Endothelial cell of umbilical vein (primary cell): ENCODE data around the gene CFAP61. TPM values are rescaled to one million over a fixed set of nuclear protein-coding genes. Genes with fewer than 3 reads are reported as not detected.

Experiments
- BruUV-seq: library from RNA; stranded (reverse); fragments of 400-500 nt; replicated peaks from 2 replicates; lab custom pipeline; 2021; lab: Mats Ljungman, UMichigan
- CTCF ChIA-PET: fragments of 300-600, 350-600 bp; sonication (Branson Sonifier 250); formaldehyde crosslinking; loops from one replicate; lab custom pipeline; 2021; ENCODE audit warnings: antibody characterized with exemption, inconsistent platforms; lab: Charles Lee
- POLR2A ChIA-PET: fragments of 300-600, 350-600 bp; sonication (Branson Sonifier 250); formaldehyde crosslinking; loops from one replicate; lab custom pipeline; 2021; ENCODE audit warnings: antibody characterized with exemption, inconsistent platforms; lab: Charles Lee
- DNase-seq: peaks from one replicate; pipeline ENCODE4 v3.0.0-alpha.2; 2011; ENCODE audit warnings: low read depth, low spot score
- FAIRE-seq: peaks from 2 replicates; lab custom pipeline; 2011; peaks lifted over from hg19 to GRCh38; lab: Jason Lieb, UNC
- H2AFZ ChIP-seq: 2 replicates; pipeline ENCODE4 v1.6.0; 2012; ENCODE audit warnings: low read depth, low read length, control low read depth, inconsistent platforms
- H3K27ac ChIP-seq: 2 replicates; pipeline ENCODE4 v1.5.1; 2011; ENCODE audit warnings: low read depth, mild to moderate bottlenecking, control low read depth, low read length, moderate library complexity; ENCODE audit not compliant: insufficient read depth
- H3K27me3 ChIP-seq, 2 experiments: 2 replicates each; pipeline versions ENCODE4 v1.6.0 to v1.6.1; 2011; ENCODE audit warnings: low read length in 2 of 2, mixed read lengths in 1 of 2; ENCODE audit not compliant: control insufficient read depth in 2 of 2, insufficient read depth in 2 of 2
- H3K36me3 ChIP-seq, 2 experiments: 2 replicates in 1 of 2; 3 replicates in 1 of 2; pipeline ENCODE4 v1.5.1; 2011; ENCODE audit warnings: low read length in 2 of 2, mild to moderate bottlenecking in 1 of 2, moderate library complexity in 1 of 2; ENCODE audit not compliant: control insufficient read depth in 2 of 2, insufficient read depth in 2 of 2; ENCODE audit errors: extremely low read depth in 1 of 2
- H3K4me1 ChIP-seq: 3 replicates; pipeline ENCODE4 v1.5.1; 2011; ENCODE audit warnings: mild to moderate bottlenecking, low read length; ENCODE audit not compliant: control insufficient read depth, insufficient read depth; ENCODE audit errors: extremely low read depth
- H3K4me2 ChIP-seq: 2 replicates; pipeline ENCODE4 v1.6.1; 2011; ENCODE audit warnings: low read length, control low read depth, mixed read lengths; ENCODE audit not compliant: insufficient read depth
- H3K4me3 ChIP-seq, 3 experiments: fragments of 200-600 bp in 1 of 3; sonication (generic), shearing (Covaris generic) in 1 of 3; replicated peaks in 1 of 3; 2 replicates each; pipeline ENCODE4 v1.5.1; 2011 to 2016; ENCODE audit warnings: control low read depth in 3 of 3, low read length in 3 of 3, mild to moderate bottlenecking in 2 of 3, inconsistent platforms in 1 of 3, low read depth in 1 of 3, moderate library complexity in 1 of 3; ENCODE audit not compliant: insufficient read depth in 1 of 3
- H3K79me2 ChIP-seq: 2 replicates; pipeline ENCODE4 v1.6.0; 2012; ENCODE audit warnings: low read length, inconsistent platforms; ENCODE audit not compliant: control insufficient read depth, insufficient read depth
- H3K9ac ChIP-seq: replicated peaks from 2 replicates; pipeline ENCODE3; 2011; ENCODE audit warnings: low read length, control low read depth; ENCODE audit not compliant: insufficient read depth; ENCODE audit errors: extremely low read depth
- H3K9me1 ChIP-seq: replicated peaks from 3 replicates; pipeline ENCODE4 v1.6.0; 2011; ENCODE audit warnings: mild to moderate bottlenecking, low read length; ENCODE audit not compliant: control insufficient read depth, insufficient read depth; ENCODE audit errors: extremely low read depth
- H3K9me3 ChIP-seq: replicated peaks from 2 replicates; pipeline ENCODE4 v1.5.1; 2012; ENCODE audit warnings: low read length, inconsistent platforms; ENCODE audit not compliant: control insufficient read depth, insufficient read depth
- H4K20me1 ChIP-seq: replicated peaks from 2 replicates; pipeline ENCODE3; 2011; ENCODE audit warnings: mild to moderate bottlenecking, low read length; ENCODE audit not compliant: control insufficient read depth, insufficient read depth; ENCODE audit errors: extremely low read depth
- CTCF ChIP-seq, 2 donors: IDR thresholded peaks; 1 replicate in 1 of 2; 2 replicates in 1 of 2; pipeline ENCODE4 v1.5.1; 2011; ENCODE audit warnings: low read length in 2 of 2, mild to moderate bottlenecking in 2 of 2, moderate library complexity in 2 of 2, control low read depth in 1 of 2, inconsistent platforms in 1 of 2, low read depth in 1 of 2; ENCODE audit not compliant: insufficient read depth in 1 of 2; ENCODE audit errors: extremely low read depth in 1 of 2
- EZH2 ChIP-seq: IDR thresholded peaks from 2 replicates; pipeline ENCODE4 v1.6.1; 2012; ENCODE audit warnings: borderline replicate concordance, low read depth, mild to moderate bottlenecking, moderate library complexity, low read length, inconsistent platforms; ENCODE audit not compliant: severe bottlenecking
- FOS ChIP-seq: IDR thresholded peaks from 2 replicates; pipeline ENCODE4 v1.6.1; 2011; ENCODE audit warnings: mild to moderate bottlenecking, low read length, moderate library complexity, borderline replicate concordance; ENCODE audit not compliant: insufficient read depth
- GATA2 ChIP-seq: IDR thresholded peaks from 2 replicates; pipeline ENCODE4 v1.7.0; 2011; ENCODE audit warnings: low read depth, mild to moderate bottlenecking, moderate library complexity, mixed read lengths, low read length; ENCODE audit not compliant: insufficient read length, insufficient read depth
- JUN ChIP-seq: IDR thresholded peaks from 2 replicates; pipeline ENCODE4 v1.6.1; 2011; ENCODE audit warnings: borderline replicate concordance, low read depth; ENCODE audit not compliant: insufficient read length, insufficient read depth
- MAX ChIP-seq: IDR thresholded peaks from 2 replicates; pipeline ENCODE4 v1.6.1; 2011; ENCODE audit not compliant: insufficient read depth, insufficient read length
- MYC ChIP-seq: IDR thresholded peaks from one replicate; pipeline ENCODE4 v1.6.1; 2011; ENCODE audit warnings: mild to moderate bottlenecking, low read depth, low read length
- POLR2A ChIP-seq: IDR thresholded peaks from 2 replicates; pipeline ENCODE4 v1.6.1; 2012; ENCODE audit warnings: low read depth, mild to moderate bottlenecking, control low read depth, low read length
- POLR2AphosphoS5 ChIP-seq: IDR thresholded peaks from 2 replicates; pipeline ENCODE4 v1.6.1; 2012; ENCODE audit warnings: low read depth, mild to moderate bottlenecking, control low read depth, low read length, moderate library complexity; ENCODE audit not compliant: insufficient read depth
- dilution Hi-C: fragments of 300-500 bp; cut with MboI; formaldehyde crosslinking; loops from one replicate; pipeline ENCODE4 v1.15.0; 2019; ENCODE audit warnings: low sequenced_read_pairs; ENCODE audit not compliant: extremely low pct_ligation_motif_present
- intact Hi-C: fragments of 100-400 bp; cut with micrococcal nuclease; formaldehyde crosslinking; loops from one replicate; pipeline ENCODE4 v1.10.0; 2022
- polyA plus RNA-seq, 4 experiments: library from polyadenylated mRNA; depleted of rRNA in 3 of 4; stranded (reverse) in 3 of 4; unstranded in 1 of 4; fragments of >200 nt; gene quantifications; 2 replicates each; pipeline versions ENCODE4 v1.2.1 to v1.2.3, GENCODE V29; 2011 to 2012; ENCODE audit warnings: missing spikeins in 1 of 4
- total RNA-seq: library from RNA; stranded (reverse); gene quantifications from 2 replicates; pipeline ENCODE4 v1.2.3, GENCODE V29; 2021

CFAP61 gene
- total and polyA plus RNA-seq, 2 donors (not counting 3 experiments of a cell fraction or from before 2014, with no cell fraction given): not detected

DNA sequence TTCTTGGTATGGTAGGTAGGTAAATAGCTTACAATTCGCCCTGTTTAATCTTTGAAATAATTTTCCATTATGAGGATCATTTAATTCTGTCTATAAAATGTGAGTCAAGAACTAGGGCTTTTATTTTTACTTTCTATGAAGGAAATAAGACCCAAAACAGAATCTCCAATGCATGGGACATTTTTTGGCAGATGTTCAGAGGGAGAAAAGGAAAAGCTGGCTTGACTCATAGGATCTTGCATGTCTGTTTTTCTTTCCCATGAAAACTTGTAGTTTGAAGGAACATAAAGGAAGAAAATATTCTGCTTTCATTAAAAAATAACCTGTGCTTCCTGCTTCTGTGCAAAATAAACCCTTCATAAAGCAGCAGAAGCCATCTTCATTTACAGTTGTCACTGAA lies 172.5 kb downstream of the CFAP61 start:
- Histone ChIP-seq H3K79me2 (no peaks in the 10 kb centered on the region), H3K9ac (no peak overlapping the region), H3K27ac (no peak overlapping the region), H4K20me1 (no peaks in the 10 kb centered on the region), H3K36me3 (no peaks in the 10 kb centered on the region), H2AFZ (no peak overlapping the region), H3K9me3 (no peaks in the 10 kb centered on the region), H3K4me1 (no peaks in the 10 kb centered on the region), H3K4me3 (no peak overlapping the region), H3K4me2 (no peak overlapping the region), H3K27me3 (no peaks in the 10 kb centered on the region), H3K9me1 (no peaks in the 10 kb centered on the region)
- no peak for DNase-seq
- intact Hi-C loops (no loop called here), dilution Hi-C loops (no loop called here)
- no peak for FAIRE-seq
- ChIA-PET CTCF (interaction anchor here (2.2 kb wide), 1 partner anchor 13 kb away, joined by 11 read pairs; no protein-coding TSS in a partner anchor), POLR2A (no interaction called here)
- BruUV-seq: no TSS peak
- TF ChIP-seq GATA2: no peak

DNA sequence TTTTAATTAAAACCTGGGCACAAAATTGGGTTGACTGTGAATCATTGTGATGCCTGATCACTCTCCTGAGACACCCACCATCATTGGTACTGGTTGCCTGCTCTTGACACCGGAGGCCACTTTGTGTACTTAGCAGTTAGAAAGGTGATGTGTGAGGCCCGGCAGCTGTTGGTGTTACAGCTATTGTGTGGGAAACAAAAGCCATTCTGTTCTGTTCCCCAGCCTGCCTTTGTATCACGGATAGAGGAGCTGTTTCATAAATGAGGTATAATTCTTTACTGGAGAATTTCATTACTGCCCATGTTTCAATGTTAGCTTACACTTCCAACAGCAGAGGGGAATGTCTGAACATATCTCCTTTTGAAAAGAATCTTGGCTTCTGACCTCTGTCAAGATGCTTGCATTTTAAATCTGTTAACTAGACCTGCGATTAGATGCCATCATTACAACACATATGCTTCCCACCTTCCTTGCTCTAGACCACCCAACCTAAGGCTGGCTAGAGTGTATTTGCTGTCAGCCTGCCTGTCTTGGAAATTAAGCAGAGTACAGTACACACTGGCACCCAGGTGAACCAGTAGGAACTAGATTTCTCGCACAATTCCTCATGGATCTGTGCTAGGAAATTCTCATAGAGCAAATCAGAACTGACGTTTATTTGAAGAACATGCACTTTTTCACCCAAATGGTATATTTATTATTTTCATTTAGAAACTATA lies 173.2 kb downstream of the CFAP61 start:
- H3K9me3 ChIP-seq: no peaks in the 10 kb centered on the region
- no peaks in the 10 kb centered on the region for H3K27me3 ChIP-seq
- no peaks in the 10 kb centered on the region for H3K79me2 ChIP-seq
- intact Hi-C loops: no loop called here
- CTCF ChIA-PET: interaction anchor here (2.2 kb wide), 1 partner anchor 12 kb away, joined by 11 read pairs; no protein-coding TSS in a partner anchor
- no TSS peak for BruUV-seq
- H3K27ac ChIP-seq: no peak overlapping the region
- dilution Hi-C loops: no loop called here
- no peak overlapping the region for H2AFZ ChIP-seq
- no peak for DNase-seq
- POLR2A ChIA-PET: no interaction called here
- H3K36me3 ChIP-seq: no peaks in the 10 kb centered on the region
- no peaks in the 10 kb centered on the region for H3K9me1 ChIP-seq
- H3K4me2 ChIP-seq: no peak overlapping the region
- no peaks in the 10 kb centered on the region for H4K20me1 ChIP-seq
- no peak overlapping the region for H3K9ac ChIP-seq
- H3K4me3 ChIP-seq: no peak overlapping the region
- H3K4me1 ChIP-seq: no peaks in the 10 kb centered on the region
- TF ChIP-seq FOS: no peak
- no peak for TF ChIP-seq POLR2AphosphoS5
- no peak for TF ChIP-seq GATA2
- no peak for TF ChIP-seq MAX
- TF ChIP-seq MYC: no peak
- TF ChIP-seq EZH2: no peak
- TF ChIP-seq POLR2A: no peak
- TF ChIP-seq CTCF (IDR thresholded peaks at IDR 0.05; ENCODE audit: extremely low read depth in 1 of 2, insufficient read depth in 1 of 2, low read depth in 1 of 2, low read length in 2 of 2): no peak
- no peak for TF ChIP-seq JUN
- no peak for FAIRE-seq
